MV-4-11 (cell line): ENCODE measurements around the gene IL1F10.

ENCODE experiments used
- DNase-seq: peaks from one replicate; lab custom pipeline; 2025; lab: John Stamatoyannopoulos, UW

IL1F10 gene

DNA sequence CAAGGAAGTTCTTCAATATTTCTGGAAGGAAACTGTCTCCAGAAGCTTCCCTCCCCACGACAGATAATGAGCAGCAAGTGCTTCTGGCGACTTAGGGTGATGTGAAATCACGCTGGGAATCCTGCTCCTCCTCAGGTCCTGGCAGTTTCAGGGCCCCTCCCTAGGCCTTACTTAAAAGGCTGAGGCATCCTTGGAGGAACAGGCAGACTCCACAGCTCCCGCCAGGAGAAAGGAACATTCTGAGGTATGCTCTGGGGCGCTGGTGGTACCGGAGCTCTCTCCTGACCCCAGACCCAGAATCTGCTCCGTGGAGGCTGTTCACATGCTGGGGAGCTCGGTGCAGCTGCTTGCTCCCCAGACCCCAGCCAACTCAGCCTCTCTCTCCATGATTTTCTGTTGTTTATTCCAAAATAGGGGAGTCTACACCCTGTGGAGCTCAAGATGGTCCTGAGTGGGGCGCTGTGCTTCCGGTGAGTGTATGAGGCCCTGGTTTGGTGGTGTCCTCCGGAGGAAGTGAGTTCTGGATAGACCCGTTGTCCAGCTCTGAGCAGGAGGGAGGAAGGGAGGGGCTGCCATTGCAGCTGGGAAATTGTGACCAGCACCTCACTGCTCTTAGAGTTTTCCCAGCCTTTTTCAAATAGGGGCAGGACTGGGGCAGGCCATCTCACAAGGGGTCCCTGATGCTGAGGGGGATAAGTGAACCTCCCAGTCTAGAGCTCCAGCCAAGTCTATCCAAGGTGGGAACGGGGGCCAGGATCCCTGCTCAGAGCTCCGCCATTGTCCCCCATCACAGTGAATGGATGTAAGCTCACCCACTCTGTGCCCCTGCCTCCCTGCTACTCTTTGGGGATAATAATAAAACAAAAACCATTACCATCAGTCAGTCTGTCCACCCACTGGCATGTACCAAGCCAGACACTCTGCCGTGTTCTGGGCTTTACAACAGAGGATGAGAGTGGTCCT, 8.5 kb upstream of the IL1F10 start, which contains the start of gene IL36RN:
IL36RN (plus strand) TSS at position 201 of the 963 bp plus-strand sequence; CDS start at position 442, 241 bp downstream.
- no peak for DNase-seq

DNA sequence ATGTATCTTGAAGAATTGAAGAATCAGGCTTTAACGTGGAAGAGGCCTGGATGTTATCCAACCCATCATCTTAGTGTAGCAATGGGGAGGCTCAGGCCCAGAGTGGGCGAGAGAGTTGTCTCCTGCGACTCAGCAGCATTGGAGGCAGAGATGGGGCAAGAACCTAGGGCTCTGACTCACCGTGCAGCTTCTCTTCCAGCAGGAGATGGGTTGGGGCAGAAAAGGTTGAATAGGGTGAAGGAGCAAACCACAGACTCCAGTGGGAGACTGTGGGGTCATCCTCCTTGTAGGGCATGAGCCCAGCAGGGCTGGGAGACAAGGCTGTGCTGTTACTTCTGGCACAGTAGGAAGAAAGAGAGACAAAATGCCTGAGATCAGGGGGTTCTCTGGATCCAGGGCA, 7.4 kb upstream of the IL1F10 start:
- no peak for DNase-seq

DNA sequence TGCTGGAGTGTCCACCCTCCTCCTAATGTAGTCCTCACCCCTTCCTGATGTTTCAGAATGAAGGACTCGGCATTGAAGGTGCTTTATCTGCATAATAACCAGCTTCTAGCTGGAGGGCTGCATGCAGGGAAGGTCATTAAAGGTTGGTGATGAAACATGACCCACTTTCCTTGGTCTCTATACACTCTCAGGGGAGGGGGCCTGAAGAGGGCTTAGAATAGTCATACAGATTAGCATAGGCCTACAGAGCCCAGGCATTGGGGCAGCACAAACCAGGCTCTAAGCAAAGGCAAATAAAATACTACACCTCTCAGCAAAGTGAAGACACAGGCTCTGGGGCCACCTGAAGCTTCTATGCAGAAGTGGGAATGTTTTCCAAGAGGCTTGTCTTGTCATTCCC, 7.0 kb upstream of the IL1F10 start:
- DNase-seq = no peak

DNA sequence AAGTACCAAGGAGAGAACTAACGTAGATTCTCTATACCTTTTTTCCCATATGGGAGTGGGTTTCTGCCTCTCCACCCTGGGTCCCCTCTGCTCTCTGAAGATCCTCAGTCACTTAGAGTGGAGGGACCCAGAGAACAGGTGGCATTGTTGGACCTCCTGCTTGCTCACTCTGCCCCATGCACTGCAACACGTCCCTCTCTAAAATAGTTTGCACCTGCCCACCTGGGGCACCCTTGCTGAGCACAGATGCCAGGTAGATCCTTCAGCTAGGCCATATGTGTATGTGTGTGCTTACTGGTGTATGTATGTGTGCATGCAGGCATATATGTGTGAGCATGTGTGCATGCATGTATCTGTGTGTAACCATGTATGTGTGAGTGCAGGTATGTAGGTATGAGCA, 6.5 kb upstream of the IL1F10 start:
- no peak for DNase-seq

DNA sequence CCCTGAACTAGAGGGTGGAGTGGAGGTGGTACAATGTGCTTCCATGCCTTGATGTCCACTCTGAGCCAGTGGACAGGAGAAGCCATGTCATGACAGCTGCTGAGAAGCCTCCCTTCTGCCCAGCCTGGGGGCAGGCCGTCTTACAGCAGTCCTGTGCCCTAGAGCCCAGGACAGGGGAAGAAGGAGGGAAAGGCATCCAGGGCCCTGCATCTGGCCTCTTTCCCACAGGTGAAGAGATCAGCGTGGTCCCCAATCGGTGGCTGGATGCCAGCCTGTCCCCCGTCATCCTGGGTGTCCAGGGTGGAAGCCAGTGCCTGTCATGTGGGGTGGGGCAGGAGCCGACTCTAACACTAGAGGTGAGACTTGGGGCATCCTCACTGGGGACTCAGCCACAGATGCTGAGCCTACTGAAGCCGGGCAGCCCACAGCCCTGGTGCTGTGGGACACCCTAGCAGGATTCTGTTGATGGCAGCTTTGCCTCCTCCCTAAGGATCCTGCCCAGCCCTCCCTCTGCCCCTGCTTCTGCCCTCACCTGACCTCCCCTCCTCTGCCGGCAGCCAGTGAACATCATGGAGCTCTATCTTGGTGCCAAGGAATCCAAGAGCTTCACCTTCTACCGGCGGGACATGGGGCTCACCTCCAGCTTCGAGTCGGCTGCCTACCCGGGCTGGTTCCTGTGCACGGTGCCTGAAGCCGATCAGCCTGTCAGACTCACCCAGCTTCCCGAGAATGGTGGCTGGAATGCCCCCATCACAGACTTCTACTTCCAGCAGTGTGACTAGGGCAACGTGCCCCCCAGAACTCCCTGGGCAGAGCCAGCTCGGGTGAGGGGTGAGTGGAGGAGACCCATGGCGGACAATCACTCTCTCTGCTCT, 5.6 kb upstream of the IL1F10 start:
- DNase-seq = no peak

DNA sequence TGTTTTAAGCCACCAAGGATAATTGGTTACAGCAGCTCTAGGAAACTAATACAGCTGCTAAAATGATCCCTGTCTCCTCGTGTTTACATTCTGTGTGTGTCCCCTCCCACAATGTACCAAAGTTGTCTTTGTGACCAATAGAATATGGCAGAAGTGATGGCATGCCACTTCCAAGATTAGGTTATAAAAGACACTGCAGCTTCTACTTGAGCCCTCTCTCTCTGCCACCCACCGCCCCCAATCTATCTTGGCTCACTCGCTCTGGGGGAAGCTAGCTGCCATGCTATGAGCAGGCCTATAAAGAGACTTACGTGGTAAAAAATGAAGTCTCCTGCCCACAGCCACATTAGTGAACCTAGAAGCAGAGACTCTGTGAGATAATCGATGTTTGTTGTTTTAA, 3.5 kb upstream of the IL1F10 start:
- no peak for DNase-seq

DNA sequence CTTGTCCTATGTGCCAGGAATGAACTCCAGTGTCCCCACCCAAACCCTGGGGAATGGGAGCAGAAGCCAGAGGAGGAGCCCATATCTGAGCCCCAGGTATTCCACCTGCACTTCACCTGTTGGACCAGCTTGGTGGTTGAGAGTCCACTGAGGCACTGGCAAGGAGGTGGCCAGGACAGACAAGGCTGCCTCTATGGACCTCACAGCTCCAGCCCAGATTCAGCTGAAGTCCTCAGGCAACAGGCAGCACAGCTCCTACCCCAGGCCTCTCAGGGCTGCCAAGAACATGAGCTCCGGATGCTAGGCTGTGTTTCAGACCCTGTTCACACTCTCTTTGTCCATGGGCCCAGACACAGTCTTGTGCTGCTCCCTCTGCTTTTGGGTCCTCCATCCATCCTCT, 2.9 kb upstream of the IL1F10 start:
- DNase-seq = no peak

DNA sequence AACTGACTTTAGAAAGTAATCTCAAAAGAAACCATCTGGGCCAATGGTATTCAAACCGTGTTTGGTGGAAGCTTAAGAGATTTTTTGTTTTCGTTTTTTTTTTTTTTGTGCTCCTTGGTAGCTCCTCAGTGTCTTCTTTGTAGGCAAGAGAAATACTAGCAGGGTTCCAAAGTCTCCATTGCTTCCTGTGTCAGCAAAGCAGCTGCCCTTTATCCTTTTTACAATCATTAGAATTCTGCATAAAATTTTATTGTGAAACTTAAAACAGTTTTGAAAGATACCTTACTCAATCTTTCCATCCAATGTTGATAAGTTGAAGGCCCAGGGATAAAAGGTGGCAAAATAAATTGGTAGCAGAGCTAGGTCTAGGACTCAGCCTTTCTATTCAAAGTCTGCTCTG, 479 bp downstream of the IL1F10 start:
- no peak for DNase-seq

DNA sequence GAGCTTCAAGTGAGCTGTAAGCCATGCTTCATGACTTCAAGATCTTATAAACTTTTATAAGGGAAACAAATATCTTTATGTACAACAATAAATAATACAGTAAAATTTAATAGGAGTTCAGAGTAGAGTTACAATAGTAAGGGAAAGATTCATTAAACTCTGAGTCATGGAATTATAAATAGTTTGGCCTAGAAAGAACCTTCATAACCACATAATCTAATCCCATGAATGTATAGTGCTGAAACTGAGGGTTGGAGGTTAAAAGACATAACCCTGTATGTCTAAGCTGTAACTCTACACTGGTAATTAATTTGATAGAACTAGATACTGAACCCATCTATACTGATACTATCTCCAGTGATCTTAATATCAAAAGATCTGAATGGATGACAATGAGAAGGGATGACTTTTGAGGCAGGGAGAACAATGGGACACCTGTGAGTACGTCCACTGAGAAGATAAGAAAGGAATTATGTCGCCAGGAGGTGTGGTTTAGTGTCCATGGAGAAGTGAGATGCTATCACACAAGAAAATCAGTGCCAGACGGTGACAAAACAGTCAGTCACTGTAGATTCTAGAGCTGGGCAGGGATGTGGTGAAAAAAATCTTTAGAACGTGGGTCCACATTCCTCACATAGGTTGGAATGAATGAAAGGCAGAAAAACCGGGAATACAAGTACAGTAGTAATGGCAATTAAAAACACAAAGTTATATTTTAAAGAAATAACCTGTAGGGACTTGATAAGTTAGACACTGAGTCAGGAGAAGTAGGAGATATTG, 1.1 kb downstream of the IL1F10 start:
- DNase-seq = no peak

DNA sequence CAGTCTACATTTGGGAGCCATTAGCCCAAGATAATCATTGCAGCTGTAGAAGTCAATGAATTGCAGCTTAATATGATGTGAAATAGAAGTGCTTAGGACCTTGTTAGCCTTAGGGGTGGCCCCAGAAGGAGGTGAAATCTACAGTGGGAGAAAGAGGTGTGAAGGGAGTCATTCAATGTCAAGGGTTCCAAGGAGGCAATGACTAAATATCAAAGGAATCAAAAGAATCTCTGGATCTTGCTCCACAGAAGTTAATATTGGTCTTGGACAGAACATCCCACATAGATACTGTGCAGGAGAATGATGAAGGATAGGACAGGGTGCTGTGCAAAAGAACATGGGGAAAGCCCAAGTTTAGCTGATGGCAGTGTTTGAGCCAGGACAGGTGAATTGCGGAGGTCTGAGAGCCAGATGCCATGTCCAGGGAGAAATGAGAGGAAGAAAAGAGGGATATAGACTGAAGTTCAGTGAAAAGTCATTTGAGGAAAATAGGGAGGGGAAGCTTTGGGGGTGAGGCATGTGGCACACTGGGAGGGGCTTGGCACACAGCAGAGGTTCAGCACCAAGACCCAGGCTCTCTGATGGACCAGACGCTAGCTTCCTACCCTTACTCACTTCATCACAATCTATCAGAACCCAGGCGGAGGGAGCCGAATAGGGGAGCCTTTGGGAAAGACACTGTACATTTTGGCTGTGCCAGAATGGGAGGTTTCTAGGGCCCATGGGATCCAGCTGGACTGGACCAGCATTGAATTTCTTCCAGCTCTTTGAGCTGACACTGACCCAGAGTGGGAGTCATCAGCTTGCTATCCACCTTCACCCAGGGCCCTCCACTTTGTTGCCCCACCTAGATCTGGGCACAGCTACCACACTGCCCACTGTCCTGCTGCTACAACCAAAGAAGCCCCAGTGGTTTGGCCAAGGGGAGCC, 2.2 kb downstream of the IL1F10 start:
- DNase-seq = no peak

DNA sequence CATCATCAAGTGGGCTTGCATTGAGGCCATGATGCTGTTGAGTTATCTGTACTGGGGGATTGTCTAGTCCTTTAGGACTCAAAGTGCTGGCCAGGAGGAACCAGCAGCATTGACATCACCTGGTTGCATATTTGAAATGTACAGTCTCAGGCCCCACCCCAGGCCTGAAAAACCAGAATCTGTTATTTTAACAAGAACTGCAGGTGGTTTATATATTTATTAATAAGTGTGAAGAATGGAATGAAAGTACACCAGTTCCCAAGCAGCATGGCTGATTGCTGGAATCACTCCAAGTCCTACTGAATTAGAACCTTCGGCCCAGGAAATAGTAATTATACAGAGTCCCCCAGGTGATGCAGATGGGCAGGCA, 2.8 kb downstream of the IL1F10 start:
- DNase-seq = no peak

DNA sequence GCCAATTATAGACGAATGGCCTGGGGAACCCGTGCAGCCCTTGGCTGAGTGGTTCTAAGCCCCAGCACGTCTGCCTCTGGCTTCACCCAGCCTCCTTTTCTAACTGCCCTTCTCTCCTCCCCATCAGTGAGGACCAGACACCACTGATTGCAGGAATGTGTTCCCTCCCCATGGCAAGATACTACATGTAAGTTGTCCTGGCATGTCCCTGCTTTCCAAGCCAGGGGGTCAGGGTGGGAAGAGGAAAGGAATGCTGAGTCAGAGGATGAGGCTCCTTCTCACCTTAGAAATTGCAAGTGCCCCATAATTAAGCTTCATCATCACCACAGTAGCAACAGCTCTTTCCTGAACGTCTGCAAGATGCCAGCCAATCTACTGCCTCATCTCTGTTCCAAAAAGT, 4.8 kb downstream of the IL1F10 start:
- no peak for DNase-seq

DNA sequence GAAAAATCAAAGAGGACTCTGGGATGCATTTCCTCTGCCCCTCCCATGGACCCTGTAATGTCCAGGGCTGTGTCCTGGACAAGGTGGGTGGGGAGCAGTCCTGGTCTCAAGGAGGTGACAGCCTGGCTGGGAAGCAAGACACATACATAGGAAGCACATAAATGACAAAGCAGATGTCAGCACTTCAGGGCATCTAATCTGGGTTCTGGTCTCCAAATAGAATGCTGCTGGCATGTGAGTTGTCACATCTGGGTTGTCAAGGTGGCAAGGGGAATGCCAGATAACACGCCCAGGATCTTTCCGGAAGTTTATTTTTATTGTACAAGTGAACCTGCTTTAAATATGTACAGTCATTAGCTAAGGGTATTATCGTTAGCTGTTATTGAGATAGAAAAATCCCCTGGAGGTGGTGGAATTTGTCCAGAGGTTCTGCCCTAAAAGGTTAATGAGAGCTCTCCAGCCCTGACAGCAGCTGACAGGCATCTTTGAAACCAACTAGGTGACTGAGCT, 5.6 kb downstream of the IL1F10 start:
- DNase-seq = no peak

DNA sequence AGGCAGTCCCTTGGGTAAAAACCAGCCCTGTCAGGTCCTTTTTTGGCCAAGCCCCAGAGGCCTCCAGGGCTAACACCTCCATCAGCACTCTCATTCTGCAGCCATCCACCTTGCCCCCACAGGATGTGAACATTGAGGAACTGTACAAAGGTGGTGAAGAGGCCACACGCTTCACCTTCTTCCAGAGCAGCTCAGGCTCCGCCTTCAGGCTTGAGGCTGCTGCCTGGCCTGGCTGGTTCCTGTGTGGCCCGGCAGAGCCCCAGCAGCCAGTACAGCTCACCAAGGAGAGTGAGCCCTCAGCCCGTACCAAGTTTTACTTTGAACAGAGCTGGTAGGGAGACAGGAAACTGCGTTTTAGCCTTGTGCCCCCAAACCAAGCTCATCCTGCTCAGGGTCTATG, 7.3 kb downstream of the IL1F10 start:
- no peak for DNase-seq

DNA sequence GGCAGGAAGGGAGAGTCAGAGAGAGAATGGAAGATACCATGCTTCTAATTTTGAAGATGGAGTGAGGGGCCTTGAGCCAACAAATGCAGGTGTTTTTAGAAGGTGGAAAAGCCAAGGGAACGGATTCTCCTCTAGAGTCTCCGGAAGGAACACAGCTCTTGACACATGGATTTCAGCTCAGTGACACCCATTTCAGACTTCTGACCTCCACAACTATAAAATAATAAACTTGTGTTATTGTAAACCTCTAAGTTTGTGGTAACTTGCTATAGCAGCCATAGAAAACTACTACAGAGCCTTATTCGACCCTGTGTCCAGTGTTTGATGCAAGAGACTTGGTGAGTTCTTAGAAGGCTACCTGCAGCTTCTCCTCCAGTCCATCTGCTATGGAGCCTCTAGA, 7.8 kb downstream of the IL1F10 start:
- DNase-seq = no peak

DNA sequence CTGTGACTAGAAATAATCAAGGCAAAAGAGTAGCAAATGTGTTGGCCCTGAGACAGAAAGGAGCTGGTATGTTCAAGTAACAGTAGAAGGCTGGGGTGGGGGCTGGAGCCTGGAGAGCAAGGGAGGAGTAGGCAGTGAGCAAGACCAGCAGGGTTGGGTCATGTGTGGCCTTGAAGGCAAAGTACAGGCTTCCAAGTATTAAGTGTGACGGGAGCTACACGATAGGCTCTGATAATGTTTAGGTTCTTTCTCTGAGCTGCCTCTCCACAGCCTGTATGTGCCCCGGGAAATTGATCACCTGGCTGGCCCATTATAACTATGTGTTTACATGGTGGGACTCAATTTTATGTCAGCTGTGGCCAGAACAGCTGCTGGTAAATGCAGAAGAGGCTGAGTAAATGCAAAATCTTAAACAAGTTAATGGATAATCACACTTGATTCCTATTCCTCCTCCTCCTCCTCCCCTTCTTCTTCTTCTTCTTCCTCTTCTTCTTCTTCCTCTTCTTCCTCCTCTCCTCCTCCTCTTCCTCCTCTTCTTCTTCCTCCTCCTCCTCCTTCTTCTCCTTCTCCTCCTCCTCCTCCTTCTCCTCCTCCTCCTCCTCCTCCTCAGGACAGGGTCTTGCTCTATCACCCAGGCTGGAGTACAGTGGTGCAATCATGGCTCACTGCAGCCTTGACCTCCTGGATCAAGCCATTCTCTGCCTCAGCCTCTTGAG, 9.3 kb downstream of the IL1F10 start:
- no peak for DNase-seq

DNA sequence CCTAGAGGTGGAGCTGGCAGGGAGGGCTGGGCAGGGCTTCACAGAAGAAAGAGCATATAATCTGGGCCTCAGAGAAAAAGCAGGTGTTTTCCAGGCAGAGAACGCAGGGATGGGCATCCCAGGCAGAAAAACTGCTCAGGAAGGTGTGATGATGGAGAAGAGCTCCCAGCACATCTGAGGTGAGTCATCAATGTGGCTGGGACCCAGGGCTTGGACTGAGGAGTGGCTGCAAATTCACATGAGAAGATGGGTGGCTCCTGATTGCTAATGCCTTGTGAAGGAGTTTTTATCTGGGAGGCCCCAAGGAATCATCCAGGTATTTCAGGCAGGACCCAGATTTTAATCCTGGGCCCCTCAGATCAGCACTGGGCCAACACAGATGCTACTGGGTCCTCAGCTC, 10.2 kb downstream of the IL1F10 start:
- DNase-seq = no peak

DNA sequence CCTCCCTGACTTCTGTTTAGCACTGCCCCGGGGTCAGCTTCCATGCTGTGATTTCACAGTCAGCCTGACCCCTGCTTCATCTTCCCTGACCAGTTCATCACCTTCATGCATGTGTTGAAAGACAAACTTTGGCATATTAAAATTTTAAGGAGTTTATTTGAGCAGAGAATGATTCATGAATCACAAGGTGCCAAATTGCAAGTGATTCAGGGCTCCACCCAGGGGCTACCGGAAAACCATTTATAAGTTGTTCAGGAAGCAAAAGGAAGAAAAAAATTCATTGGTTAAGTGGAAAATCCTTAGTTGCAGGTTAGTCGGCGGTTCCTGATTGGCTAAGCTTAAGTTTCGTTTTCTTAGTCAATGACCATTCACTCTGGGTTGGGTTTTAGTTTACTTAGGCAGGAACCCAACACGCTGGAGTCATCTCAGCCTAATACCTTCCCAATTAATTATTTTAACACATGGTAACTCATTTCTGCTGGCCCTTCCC, 10.6 kb downstream of the IL1F10 start:
- peak; percentile 39 for DNase-seq

DNA sequence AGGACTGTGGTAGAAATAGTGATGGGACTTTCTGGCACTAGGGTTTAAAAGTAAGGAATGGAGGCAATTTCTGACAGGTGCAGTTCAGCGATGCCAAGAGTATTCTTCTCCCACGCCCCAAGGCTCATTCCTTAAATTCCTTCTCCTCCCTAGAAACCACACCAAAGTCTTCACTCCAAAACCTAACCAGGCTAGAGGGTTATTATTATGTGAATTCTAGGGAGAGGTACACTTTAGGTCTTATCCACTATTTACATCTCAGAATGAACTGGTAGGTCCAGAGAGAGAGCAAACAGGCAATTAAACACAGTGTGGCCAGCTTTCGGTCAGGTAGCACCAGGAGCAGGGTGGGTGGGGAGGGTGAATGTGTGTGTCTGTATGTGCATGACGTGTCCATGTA, 11.4 kb downstream of the IL1F10 start:
- DNase-seq = no peak

DNA sequence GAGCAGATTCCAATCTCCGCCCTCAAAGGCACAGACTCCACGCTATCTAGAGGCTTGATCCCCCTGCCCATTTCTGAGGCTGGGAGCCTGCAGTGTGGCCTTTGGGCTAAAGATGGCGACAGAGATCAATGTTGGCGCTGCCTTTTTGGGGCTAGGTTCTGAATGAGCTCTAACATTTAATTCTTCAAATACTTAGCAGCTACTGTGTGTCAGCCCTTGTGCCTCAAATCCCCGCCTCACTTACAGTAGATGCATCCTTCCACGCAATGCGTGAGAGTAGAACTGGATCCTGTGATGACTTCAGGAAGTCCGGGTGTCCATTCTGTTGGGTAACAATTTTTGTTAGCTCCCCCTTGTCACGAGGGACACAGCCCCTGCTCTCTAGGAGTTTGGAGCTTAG, 12.4 kb downstream of the IL1F10 start:
- peak; percentile 34 for DNase-seq
